ENCODE measurements around the gene PDZD2. TPM values are rescaled to one million over a fixed set of nuclear protein-coding genes. Genes with fewer than 3 reads are reported as not detected.

The PDZD2 gene
- total and polyA plus RNA-seq, 12 donors = 2.2 to 10.3 (median 5.0) TPM

- Histone ChIP-seq H3K4me3 (no peak overlapping the region), H3K27ac (no peak overlapping the region), H3K9me3 (replicated peaks in 1 of 3) (no peaks in the 10 kb centered on the region), H3K4me1 (replicated peaks in 1 of 2) (no peaks in the 10 kb centered on the region), H3K27me3 (no peaks in the 10 kb centered on the region), H3K36me3 (replicated peaks in 1 of 2) (no peaks in the 10 kb centered on the region)
- DNase-seq = peak; percentile 26 to 75 (median 42)
- intact Hi-C loops (cut with DNase I) = loop anchor here (5.0 kb wide), 2 partner anchors 252 to 267 kb away; no protein-coding TSS in a partner anchor
- TF ChIP-seq POLR2A (IDR thresholded peaks at IDR 0.05) (no peak), CTCF (IDR thresholded peaks at IDR 0.05) (peak; percentile 35 to 71 (median 66))
- 16 to 23% (median 19%) methylated on average over 8 of the region's 8 CpGs for WGBS, 4 donors
These were observed 186.7 kb downstream of the PDZD2 start for GRCh38 chr5:31825518-31826068.

- H3K27me3 ChIP-seq = no peaks in the 10 kb centered on the region
- H3K4me1 ChIP-seq (replicated peaks in 1 of 2) = no peaks in the 10 kb centered on the region
- H3K4me3 ChIP-seq = no peak overlapping the region
- WGBS, 4 donors = 84 to 98% (median 93%) methylated on average over 1 of the region's 1 CpG
- no peaks in the 10 kb centered on the region for H3K9me3 ChIP-seq (replicated peaks in 1 of 3)
- H3K36me3 ChIP-seq (replicated peaks in 1 of 2) = no peaks in the 10 kb centered on the region
- no peak for DNase-seq
- intact Hi-C loops (cut with DNase I) = loop anchor here (5.0 kb wide), 2 partner anchors 249 to 264 kb away; no protein-coding TSS in a partner anchor
- no peak overlapping the region for H3K27ac ChIP-seq
- TF ChIP-seq CTCF (IDR thresholded peaks at IDR 0.05) = no peak
- no peak for TF ChIP-seq POLR2A (IDR thresholded peaks at IDR 0.05)
These were observed 188.9 kb downstream of the PDZD2 start for GRCh38 chr5:31827867-31828266.

- no peaks in the 10 kb centered on the region for H3K27me3 ChIP-seq
- TF ChIP-seq POLR2A (IDR thresholded peaks at IDR 0.05) (no peak), CTCF (IDR thresholded peaks at IDR 0.05) (no peak)
- no peaks in the 10 kb centered on the region for H3K4me1 ChIP-seq (replicated peaks in 1 of 2)
- no peaks in the 10 kb centered on the region for H3K36me3 ChIP-seq (replicated peaks in 1 of 2)
- intact Hi-C loops (cut with DNase I) = loop anchor here in 1 of 2 donors (10.0 kb wide), 1 partner anchor 92 kb away; no protein-coding TSS in a partner anchor
- no peak overlapping the region for H3K4me3 ChIP-seq
- no peaks in the 10 kb centered on the region for H3K9me3 ChIP-seq (replicated peaks in 1 of 3)
- 62 to 71% (median 64%) methylated on average over 4 of the region's 4 CpGs for WGBS, 4 donors
- no peak for DNase-seq
- no peak overlapping the region for H3K27ac ChIP-seq
These were observed 194.0 kb downstream of the PDZD2 start for GRCh38 chr5:31832966-31833365.

- no peak for DNase-seq
- H3K27ac ChIP-seq = no peak overlapping the region
- intact Hi-C loops (cut with DNase I) = loop anchor here in 1 of 2 donors (10.0 kb wide), 1 partner anchor 91 kb away; no protein-coding TSS in a partner anchor
- H3K4me1 ChIP-seq (replicated peaks in 1 of 2) = no peaks in the 10 kb centered on the region
- no peak overlapping the region for H3K4me3 ChIP-seq
- no peaks in the 10 kb centered on the region for H3K27me3 ChIP-seq
- WGBS, 4 donors = 36 to 87% (median 63%) methylated on average over 2 of the region's 2 CpGs
- TF ChIP-seq POLR2A (IDR thresholded peaks at IDR 0.05) = no peak
- TF ChIP-seq CTCF (IDR thresholded peaks at IDR 0.05) = no peak
- H3K9me3 ChIP-seq (replicated peaks in 1 of 3) = no peaks in the 10 kb centered on the region
- no peaks in the 10 kb centered on the region for H3K36me3 ChIP-seq (replicated peaks in 1 of 2)
These were observed 194.8 kb downstream of the PDZD2 start for GRCh38 chr5:31833710-31834109.
